OCI-LY7 (cell line): Measurements from ENCODE around the gene CPSF3. TPM values are rescaled to one million over a fixed set of nuclear protein-coding genes. Genes with fewer than 3 reads are reported as not detected.

Source experiments
- BruUV-seq: library from RNA; stranded (reverse); fragments of 400-500 nt; replicated peaks from 2 replicates; lab custom pipeline; 2021; lab: Mats Ljungman, UMichigan
- CTCF ChIA-PET: fragments of 300-600 bp; sonication (Branson Sonifier 250); formaldehyde crosslinking; loops from one replicate; lab custom pipeline; 2022; ENCODE audit warnings: antibody characterized with exemption; ENCODE audit not compliant: unreplicated experiment; lab: Charles Lee
- POLR2A ChIA-PET: fragments of 300-600 bp; sonication (Branson Sonifier 250); formaldehyde crosslinking; loops from one replicate; lab custom pipeline; 2022; ENCODE audit warnings: antibody characterized with exemption; lab: Charles Lee
- DNase-seq: peaks from one replicate; pipeline ENCODE4 v3.0.0-alpha.2; 2015; ENCODE audit warnings: low spot score
- H2AFZ ChIP-seq: fragments of 200-600 bp; sonication (generic), shearing (Covaris generic); 2 replicates; pipeline ENCODE4 v1.6.1; 2014; ENCODE audit warnings: mild to moderate bottlenecking, antibody characterized with exemption, low read length, moderate library complexity
- H3K27ac ChIP-seq: fragments of 200-600 bp; sonication (generic); 2 replicates; pipeline ENCODE4 v1.5.1; 2014; ENCODE audit warnings: mixed run types, low read depth, mild to moderate bottlenecking, moderate library complexity, low read length, inconsistent platforms; ENCODE audit not compliant: poor library complexity, severe bottlenecking
- H3K36me3 ChIP-seq: fragments of 200-600 bp; sonication (generic); 2 replicates; pipeline ENCODE4 v1.6.1; 2014; ENCODE audit warnings: mild to moderate bottlenecking, antibody characterized with exemption, low read length, moderate library complexity, mixed read lengths; ENCODE audit not compliant: insufficient read depth
- H3K4me1 ChIP-seq: fragments of 200-600 bp; sonication (generic); 2 replicates; pipeline ENCODE4 v1.5.1; 2014; ENCODE audit warnings: mild to moderate bottlenecking, low read length; ENCODE audit not compliant: insufficient read depth, poor library complexity, severe bottlenecking
- H3K4me2 ChIP-seq: fragments of 200-600 bp; sonication (generic); 2 replicates; pipeline ENCODE4 v1.6.1; 2014; ENCODE audit warnings: mild to moderate bottlenecking, low read length
- H3K4me3 ChIP-seq: fragments of 200-600 bp; sonication (generic); 2 replicates; pipeline ENCODE4 v1.5.1; 2014; ENCODE audit warnings: mild to moderate bottlenecking, low read depth, low read length; ENCODE audit not compliant: poor library complexity, severe bottlenecking
- H3K79me2 ChIP-seq: fragments of 200-600 bp; sonication (generic); 2 replicates; pipeline ENCODE4 v1.6.1; 2016; ENCODE audit warnings: low read depth, mild to moderate bottlenecking, low read length, moderate library complexity, mixed read lengths; ENCODE audit not compliant: insufficient read depth
- H3K9me2 ChIP-seq: fragments of 200-600 bp; sonication (generic); 2 replicates; pipeline ENCODE4 v1.6.1; 2016; ENCODE audit warnings: mild to moderate bottlenecking, low read length, mixed read lengths; ENCODE audit not compliant: insufficient read depth
- H3K9me3 ChIP-seq: fragments of 200-600 bp; sonication (generic); 2 replicates; pipeline ENCODE4 v1.6.1; 2014; ENCODE audit warnings: mild to moderate bottlenecking, mixed run types, low read length, mixed read lengths
- H4K20me1 ChIP-seq: fragments of 200-600 bp; sonication (generic); 2 replicates; pipeline ENCODE4 v1.6.1; 2014; ENCODE audit warnings: mild to moderate bottlenecking, antibody characterized with exemption, low read length, moderate library complexity, mixed read lengths; ENCODE audit not compliant: insufficient read depth
- CTCF ChIP-seq: fragments of 200-600 bp; sonication (generic); conservative IDR thresholded peaks from 2 replicates; pipeline ENCODE4 v1.5.1; 2014; ENCODE audit warnings: mild to moderate bottlenecking, antibody characterized with exemption, low read length, moderate library complexity, mixed read lengths
- EZH2phosphoT487 ChIP-seq: fragments of 200-600 bp; sonication (generic); IDR thresholded peaks from 2 replicates; pipeline ENCODE4 v1.6.1; 2018; ENCODE audit warnings: low read depth, borderline replicate concordance, mild to moderate bottlenecking, mixed run types, antibody characterized with exemption, low read length, moderate library complexity, mixed read lengths
- intact Hi-C: fragments of 100-400 bp; cut with micrococcal nuclease; formaldehyde crosslinking; loops from one replicate; pipeline ENCODE4 v1.10.0; 2022; ENCODE audit not compliant: unreplicated experiment
- total RNA-seq, 2 experiments: library from RNA; depleted of rRNA in 1 of 2; stranded (reverse); fragments of >200 nt in 1 of 2; shearing (Covaris generic) in 1 of 2; gene quantifications; 2 replicates each; pipeline ENCODE4 v1.2.3, GENCODE V29; 2014 to 2022

CPSF3 gene
- total RNA-seq, 2 experiments from 2014 or later: 54.5 to 88.3 TPM

DNA sequence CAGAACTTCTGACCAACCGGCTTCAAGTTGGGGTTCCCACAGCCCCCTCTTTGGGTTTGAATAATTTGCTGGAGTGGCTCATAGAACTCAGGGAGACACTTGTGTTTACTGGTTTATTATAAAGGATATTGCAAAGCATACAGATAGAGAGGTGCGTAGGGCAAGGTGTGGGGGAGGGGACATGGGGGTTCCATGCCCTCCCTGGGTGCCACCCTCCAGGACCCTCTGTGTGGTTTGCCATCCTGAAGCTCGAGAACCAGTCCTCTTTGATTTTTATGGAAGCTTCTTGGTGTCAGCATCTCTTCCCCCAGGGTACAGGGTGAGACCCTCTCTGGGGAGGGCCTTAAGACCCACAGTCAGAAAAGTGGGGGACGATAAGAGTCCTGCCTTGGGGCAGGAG lies 38.9 kb upstream of the CPSF3 start:
- BruUV-seq: no TSS peak
- ChIA-PET POLR2A (interaction anchor here (0.9 kb wide), 1 partner anchor 20 kb away, joined by 3 read pairs; no protein-coding TSS in a partner anchor), CTCF (no interaction called here)
- Histone ChIP-seq H2AFZ (no peak overlapping the region), H3K27ac (no peak overlapping the region), H4K20me1 (no peaks in the 10 kb centered on the region), H3K4me2 (no peak overlapping the region), H3K9me2 (no peaks in the 10 kb centered on the region), H3K79me2 (no peaks in the 10 kb centered on the region), H3K4me3 (no peak overlapping the region), H3K36me3 (no peaks in the 10 kb centered on the region), H3K4me1 (no peaks in the 10 kb centered on the region), H3K9me3 (no peaks in the 10 kb centered on the region)
- intact Hi-C loops: no loop called here
- no peak for DNase-seq
- TF ChIP-seq CTCF: no peak
- no peak for TF ChIP-seq EZH2phosphoT487

- Histone ChIP-seq H3K4me3 (no peak overlapping the region), H3K79me2 (no peaks in the 10 kb centered on the region)
- intact Hi-C loops: no loop called here
Measured at GRCh38 chr2:9385841-9386240, 37.6 kb upstream of the CPSF3 start.

GRCh38 chr2:9388199-9388681 lies 35.2 kb upstream of the CPSF3 start:
- POLR2A ChIA-PET: no interaction called here
- no TSS peak for BruUV-seq
- no peaks in the 10 kb centered on the region for H3K9me3 ChIP-seq
- no peak overlapping the region for H2AFZ ChIP-seq
- no peaks in the 10 kb centered on the region for H3K9me2 ChIP-seq
- DNase-seq: no peak
- H3K4me2 ChIP-seq: no peak overlapping the region
- intact Hi-C loops: no loop called here
- no peak overlapping the region for H3K4me3 ChIP-seq
- TF ChIP-seq EZH2phosphoT487 (no peak), CTCF (no peak)
- no peaks in the 10 kb centered on the region for H3K36me3 ChIP-seq
- H4K20me1 ChIP-seq: no peaks in the 10 kb centered on the region
- H3K79me2 ChIP-seq: no peaks in the 10 kb centered on the region
- H3K27ac ChIP-seq: no peak overlapping the region
- H3K4me1 ChIP-seq: no peaks in the 10 kb centered on the region
- CTCF ChIA-PET: no interaction called here

More at GRCh38 chr2:9385841-9386240, 37.6 kb upstream of the CPSF3 start:
- no peaks in the 10 kb centered on the region for H3K9me3 ChIP-seq
- no peaks in the 10 kb centered on the region for H3K9me2 ChIP-seq
- ChIA-PET CTCF (no interaction called here), POLR2A (interaction anchor here (0.7 to 1.1 kb wide), 3 partner anchors 10 to 171 kb away, joined by 3 read pairs; no protein-coding TSS in a partner anchor)
- no peak overlapping the region for H3K4me2 ChIP-seq
- no peak for DNase-seq
- TF ChIP-seq EZH2phosphoT487: no peak
- no peaks in the 10 kb centered on the region for H4K20me1 ChIP-seq
- BruUV-seq: no TSS peak
- H3K4me1 ChIP-seq: no peaks in the 10 kb centered on the region
- no peak overlapping the region for H3K27ac ChIP-seq
- H2AFZ ChIP-seq: no peak overlapping the region
- no peaks in the 10 kb centered on the region for H3K36me3 ChIP-seq
